Thyroid gland (tissue), 4 donors: Measurements from ENCODE around the gene TTLL13.

ENCODE experiments used
- CTCF ChIP-seq, 6 experiments: fragments of 200-600 bp in 3 of 6; fragments of 450-650 bp in 3 of 6; sonication (generic) in 3 of 6; IDR thresholded peaks; one replicate each; pipeline ENCODE4 v1.5.1; 2016 to 2019; ENCODE audit warnings: antibody characterized with exemption in 6 of 6, mild to moderate bottlenecking in 2 of 6, inconsistent platforms in 1 of 6, moderate library complexity in 1 of 6
- POLR2A ChIP-seq, 2 donors: fragments of 450-650 bp; IDR thresholded peaks; one replicate each; pipeline ENCODE4 v1.6.1; 2017; ENCODE audit warnings: antibody characterized with exemption in 2 of 2, mild to moderate bottlenecking in 2 of 2, moderate library complexity in 1 of 2

- no peak for TF ChIP-seq CTCF (IDR thresholded peaks at IDR 0.05)
- TF ChIP-seq POLR2A (IDR thresholded peaks at IDR 0.05): peak in 1 of 2 donors; percentile 84
Measured at GRCh38 chr15:90234096-90234988, 15.0 kb upstream of the TTLL13 start, which contains the start of gene GDPGP1.
